ENCODE results near the gene EZH2.
A peak's percentile ranks its signal among the peaks of the same experiment; 100 is the strongest.

EZH2 gene

GRCh38 chr7:148804343-148805235 lies 79.5 kb downstream of the EZH2 start:
- DNase-seq, result no peak

GRCh38 chr7:148803094-148803493 lies 81.0 kb downstream of the EZH2 start:
- DNase-seq, result no peak

- DNase-seq, result no peak
Observed at GRCh38 chr7:148802101-148802493, 82.0 kb downstream of the EZH2 start.

- DNase-seq, result no peak
Observed at GRCh38 chr7:148800677-148801076, 83.4 kb downstream of the EZH2 start.

GRCh38 chr7:148799893-148800555 lies 84.1 kb downstream of the EZH2 start:
- no peak for DNase-seq

GRCh38 chr7:148796841-148797240 lies 87.2 kb downstream of the EZH2 start:
- DNase-seq, result no peak

GRCh38 chr7:148794476-148794875 lies 89.6 kb downstream of the EZH2 start:
- no peak for DNase-seq

GRCh38 chr7:148793590-148793989 lies 90.5 kb downstream of the EZH2 start:
- DNase-seq, result no peak

- no peak for DNase-seq
Observed at GRCh38 chr7:148791546-148791945, 92.5 kb downstream of the EZH2 start.

- DNase-seq, result no peak
Observed at GRCh38 chr7:148790850-148791249, 93.2 kb downstream of the EZH2 start.

GRCh38 chr7:148790131-148790726 lies 93.9 kb downstream of the EZH2 start:
- no peak for DNase-seq

GRCh38 chr7:148789220-148789619 lies 94.9 kb downstream of the EZH2 start:
- no peak for DNase-seq

- DNase-seq, result no peak
Observed at GRCh38 chr7:148787571-148788295, 96.4 kb downstream of the EZH2 start.

GRCh38 chr7:148783801-148784527 lies 100.1 kb downstream of the EZH2 start:
- no peak for DNase-seq

GRCh38 chr7:148782757-148783456 lies 101.2 kb downstream of the EZH2 start:
- no peak for DNase-seq

- DNase-seq, result no peak
Observed at GRCh38 chr7:148774471-148774870, 109.6 kb downstream of the EZH2 start.

- peak; percentile 52 for DNase-seq
Observed at GRCh38 chr7:148773334-148773733, 110.8 kb downstream of the EZH2 start.

- peak; percentile 93 for DNase-seq
Observed at GRCh38 chr7:148772297-148773089, 111.6 kb downstream of the EZH2 start.

- no peak for DNase-seq
Observed at GRCh38 chr7:148770004-148770403, 114.1 kb downstream of the EZH2 start.

GRCh38 chr7:148763622-148764021 lies 120.5 kb downstream of the EZH2 start:
- no peak for DNase-seq
